Measurements from ENCODE around the gene MYDGF.

MYDGF gene

DNA sequence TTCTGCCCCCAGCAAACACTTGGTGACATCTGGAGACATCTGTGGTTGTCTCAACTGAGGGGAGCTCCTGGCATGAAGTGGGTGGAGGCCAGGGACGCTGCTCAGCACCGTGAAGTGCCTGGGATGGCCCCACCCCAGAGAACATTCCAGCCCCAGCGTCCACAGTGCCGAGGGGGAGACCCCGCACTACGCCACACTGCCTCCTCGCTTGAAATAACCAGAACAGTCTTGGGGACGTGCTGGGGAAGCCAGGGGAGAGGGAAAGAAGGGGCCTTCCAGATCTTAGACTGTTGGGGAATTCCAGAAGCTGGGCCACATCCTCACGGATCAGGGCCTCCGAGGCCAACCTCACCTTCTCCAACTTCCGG is 49.3 kb upstream of the MYDGF start:
- CTCF ChIA-PET, result no interaction called here
- H3K4me1 ChIP-seq (ENCODE audit: control insufficient read depth, insufficient read depth, low read length), result peaks cover 7% of the 10 kb centered on the region; the same call in 1 of the 2 replicates
- H3K27ac ChIP-seq (ENCODE audit: extremely low read depth, low read depth, low read length), result no peak overlapping the region
- no peaks in the 10 kb centered on the region for H3K9me3 ChIP-seq (ENCODE audit: control insufficient read depth, insufficient read depth, low read depth, low read length)
- POLR2A ChIA-PET, result no interaction called here
- H3K4me3 ChIP-seq (ENCODE audit: low read depth, low read length), result no peak overlapping the region
- H3K36me3 ChIP-seq (ENCODE audit: control insufficient read depth in 2 of 2, insufficient read depth in 1 of 2, low read length in 2 of 2), result peaks cover 8 to 65% of the 10 kb centered on the region in 2 experiments; a peak in 2 of 3 replicates
- no peak for TF ChIP-seq ZNF416 (tag by site-specific recombination; IDR thresholded peaks at IDR 0.05)
- TF ChIP-seq SCRT2 (tag by site-specific recombination; IDR thresholded peaks at IDR 0.05), result no peak
- TF ChIP-seq SP7 (tag by site-specific recombination; IDR thresholded peaks at IDR 0.05), result no peak
- no peak for TF ChIP-seq ZNF670 (tag by site-specific recombination; IDR thresholded peaks at IDR 0.05; ENCODE audit: low read depth)
- TF ChIP-seq, protein P1, sequence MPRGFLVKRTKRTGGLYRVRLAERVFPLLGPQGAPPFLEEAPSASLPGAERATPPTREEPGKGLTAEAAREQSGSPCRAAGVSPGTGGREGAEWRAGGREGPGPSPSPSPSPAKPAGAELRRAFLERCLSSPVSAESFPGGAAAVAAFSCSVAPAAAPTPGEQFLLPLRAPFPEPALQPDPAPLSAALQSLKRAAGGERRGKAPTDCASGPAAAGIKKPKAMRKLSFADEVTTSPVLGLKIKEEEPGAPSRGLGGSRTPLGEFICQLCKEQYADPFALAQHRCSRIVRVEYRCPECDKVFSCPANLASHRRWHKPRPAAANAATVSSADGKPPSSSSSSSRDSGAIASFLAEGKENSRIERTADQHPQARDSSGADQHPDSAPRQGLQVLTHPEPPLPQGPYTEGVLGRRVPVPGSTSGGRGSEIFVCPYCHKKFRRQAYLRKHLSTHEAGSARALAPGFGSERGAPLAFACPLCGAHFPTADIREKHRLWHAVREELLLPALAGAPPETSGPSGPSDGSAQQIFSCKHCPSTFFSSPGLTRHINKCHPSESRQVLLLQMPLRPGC (tag by site-specific recombination; IDR thresholded peaks at IDR 0.05), result no peak
- no peak for TF ChIP-seq ZNF660 (tag by site-specific recombination; IDR thresholded peaks at IDR 0.05)
- TF ChIP-seq ZNF707 (tag by site-specific recombination; IDR thresholded peaks at IDR 0.05), result no peak
- TF ChIP-seq ZNF157 (tag by site-specific recombination; IDR thresholded peaks at IDR 0.05), result no peak
- TF ChIP-seq ZNF112 (tag by site-specific recombination; IDR thresholded peaks at IDR 0.05), result no peak
- TF ChIP-seq ZNF223 (tag by site-specific recombination; IDR thresholded peaks at IDR 0.05), result no peak
- TF ChIP-seq, protein P2, sequence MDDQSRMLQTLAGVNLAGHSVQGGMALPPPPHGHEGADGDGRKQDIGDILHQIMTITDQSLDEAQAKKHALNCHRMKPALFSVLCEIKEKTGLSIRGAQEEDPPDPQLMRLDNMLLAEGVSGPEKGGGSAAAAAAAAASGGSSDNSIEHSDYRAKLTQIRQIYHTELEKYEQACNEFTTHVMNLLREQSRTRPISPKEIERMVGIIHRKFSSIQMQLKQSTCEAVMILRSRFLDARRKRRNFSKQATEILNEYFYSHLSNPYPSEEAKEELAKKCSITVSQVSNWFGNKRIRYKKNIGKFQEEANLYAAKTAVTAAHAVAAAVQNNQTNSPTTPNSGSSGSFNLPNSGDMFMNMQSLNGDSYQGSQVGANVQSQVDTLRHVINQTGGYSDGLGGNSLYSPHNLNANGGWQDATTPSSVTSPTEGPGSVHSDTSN (CRISPR knock-in tag; IDR thresholded peaks at IDR 0.05), result no peak
- no peak for TF ChIP-seq ZNF394 (tag by site-specific recombination; IDR thresholded peaks at IDR 0.05; ENCODE audit: borderline replicate concordance)
- TF ChIP-seq, protein P3, sequence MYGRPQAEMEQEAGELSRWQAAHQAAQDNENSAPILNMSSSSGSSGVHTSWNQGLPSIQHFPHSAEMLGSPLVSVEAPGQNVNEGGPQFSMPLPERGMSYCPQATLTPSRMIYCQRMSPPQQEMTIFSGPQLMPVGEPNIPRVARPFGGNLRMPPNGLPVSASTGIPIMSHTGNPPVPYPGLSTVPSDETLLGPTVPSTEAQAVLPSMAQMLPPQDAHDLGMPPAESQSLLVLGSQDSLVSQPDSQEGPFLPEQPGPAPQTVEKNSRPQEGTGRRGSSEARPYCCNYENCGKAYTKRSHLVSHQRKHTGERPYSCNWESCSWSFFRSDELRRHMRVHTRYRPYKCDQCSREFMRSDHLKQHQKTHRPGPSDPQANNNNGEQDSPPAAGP (tag by site-specific recombination; IDR thresholded peaks at IDR 0.05), result no peak
- no peak for TF ChIP-seq HOXD13 (CRISPR knock-in tag; IDR thresholded peaks at IDR 0.05; ENCODE audit: borderline replicate concordance)
- no peak for TF ChIP-seq ZNF24 (tag by site-specific recombination; IDR thresholded peaks at IDR 0.05)
- TF ChIP-seq BCL11B (tag by site-specific recombination; IDR thresholded peaks at IDR 0.05; ENCODE audit: low read depth), result no peak
- no peak for TF ChIP-seq ZNF184 (tag by site-specific recombination; IDR thresholded peaks at IDR 0.05)
- TF ChIP-seq, protein P4, sequence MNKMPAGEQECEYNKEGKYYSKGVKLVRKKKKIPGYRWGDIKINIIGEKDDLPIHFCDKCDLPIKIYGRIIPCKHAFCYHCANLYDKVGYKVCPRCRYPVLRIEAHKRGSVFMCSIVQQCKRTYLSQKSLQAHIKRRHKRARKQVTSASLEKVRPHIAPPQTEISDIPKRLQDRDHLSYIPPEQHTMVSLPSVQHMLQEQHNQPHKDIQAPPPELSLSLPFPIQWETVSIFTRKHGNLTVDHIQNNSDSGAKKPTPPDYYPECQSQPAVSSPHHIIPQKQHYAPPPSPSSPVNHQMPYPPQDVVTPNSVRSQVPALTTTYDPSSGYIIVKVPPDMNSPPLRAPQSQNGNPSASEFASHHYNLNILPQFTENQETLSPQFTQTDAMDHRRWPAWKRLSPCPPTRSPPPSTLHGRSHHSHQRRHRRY (tag by site-specific recombination; IDR thresholded peaks at IDR 0.05), result no peak
- TF ChIP-seq, protein P5, sequence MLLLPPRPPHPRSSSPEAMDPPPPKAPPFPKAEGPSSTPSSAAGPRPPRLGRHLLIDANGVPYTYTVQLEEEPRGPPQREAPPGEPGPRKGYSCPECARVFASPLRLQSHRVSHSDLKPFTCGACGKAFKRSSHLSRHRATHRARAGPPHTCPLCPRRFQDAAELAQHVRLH (tag by site-specific recombination; IDR thresholded peaks at IDR 0.05), result no peak

DNA sequence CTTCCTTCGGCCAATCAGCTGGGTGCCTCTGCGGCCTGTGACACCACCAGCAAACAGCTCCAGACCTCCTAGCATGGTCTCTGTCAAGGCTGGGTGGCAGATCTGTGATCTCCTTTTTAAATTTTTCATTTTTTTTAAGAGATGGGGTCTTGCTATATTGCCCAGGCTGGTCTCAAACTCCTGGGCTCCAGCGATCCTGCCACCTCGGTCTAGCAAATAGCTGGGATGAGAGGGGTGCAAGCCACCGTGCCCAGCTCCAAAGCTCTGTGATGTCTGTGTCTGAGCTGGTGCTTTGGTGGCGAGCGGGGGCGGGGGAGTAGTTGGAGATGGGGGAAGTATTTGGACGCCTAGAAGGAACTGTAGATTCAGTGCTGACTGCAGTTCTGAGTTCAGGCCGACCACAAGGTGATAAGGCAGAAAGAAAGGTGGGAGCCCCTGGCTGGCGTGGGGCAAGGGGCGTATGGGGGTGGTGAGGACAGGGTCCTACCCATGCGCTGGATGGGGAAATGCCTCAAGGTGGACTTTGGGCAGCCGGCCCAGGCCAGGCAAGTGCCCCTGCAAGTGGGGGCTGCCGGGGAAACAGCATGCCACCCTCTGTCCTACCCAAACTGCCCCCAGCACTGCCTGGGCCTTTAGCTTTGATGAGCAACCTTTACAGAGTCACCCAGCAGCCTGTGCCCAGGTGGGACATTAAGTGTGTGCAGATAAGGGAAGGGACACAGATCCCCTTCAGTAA is 48.0 kb upstream of the MYDGF start:
- peaks cover 7% of the 10 kb centered on the region; the same call in 1 of the 2 replicates for H3K4me1 ChIP-seq (ENCODE audit: control insufficient read depth, insufficient read depth, low read length)
- no peaks in the 10 kb centered on the region for H3K9me3 ChIP-seq (ENCODE audit: control insufficient read depth, insufficient read depth, low read depth, low read length)
- H3K27ac ChIP-seq (ENCODE audit: extremely low read depth, low read depth, low read length), result 0 out of 2 replicates have a peak overlapping the region, but pooled peaks have one; percentile 8
- no peak overlapping the region for H3K4me3 ChIP-seq (ENCODE audit: low read depth, low read length)
- CTCF ChIA-PET, result interaction anchor here (0.6 to 1.1 kb wide), 3 partner anchors 73 to 1589 kb away, joined by 3 to 7 read pairs (median 3); partner anchors contain the start of gene FEM1A
- POLR2A ChIA-PET, result no interaction called here
- H3K36me3 ChIP-seq (ENCODE audit: control insufficient read depth in 2 of 2, insufficient read depth in 1 of 2, low read length in 2 of 2), result peaks cover 8 to 79% of the 10 kb centered on the region in 2 experiments; a peak in 2 of 3 replicates
- 0 out of 2 replicates have a peak, but pooled peaks have one; percentile 14 for TF ChIP-seq EGR2 (tag by site-specific recombination; IDR thresholded peaks at IDR 0.05; ENCODE audit: low read depth)
- TF ChIP-seq, protein P6, sequence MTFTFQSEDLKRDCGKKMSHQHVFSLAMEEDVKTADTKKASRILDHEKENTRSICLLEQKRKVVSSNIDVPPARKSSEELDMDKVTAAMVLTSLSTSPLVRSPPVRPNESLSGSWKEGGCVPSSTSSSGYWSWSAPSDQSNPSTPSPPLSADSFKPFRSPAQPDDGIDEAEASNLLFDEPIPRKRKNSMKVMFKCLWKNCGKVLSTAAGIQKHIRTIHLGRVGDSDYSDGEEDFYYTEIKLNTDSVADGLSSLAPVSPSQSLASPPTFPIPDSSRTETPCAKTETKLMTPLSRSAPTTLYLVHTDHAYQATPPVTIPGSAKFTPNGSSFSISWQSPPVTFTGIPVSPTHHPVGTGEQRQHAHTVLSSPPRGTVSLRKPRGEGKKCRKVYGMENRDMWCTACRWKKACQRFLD (tag by site-specific recombination; IDR thresholded peaks at IDR 0.05), result no peak
- no peak for TF ChIP-seq ZNF777 (tag by site-specific recombination; IDR thresholded peaks at IDR 0.05; ENCODE audit: borderline replicate concordance)
- TF ChIP-seq ZFHX2 (tag by site-specific recombination; conservative IDR thresholded peaks at IDR 0.05), result 0 out of 2 replicates have a peak, but pooled peaks have one; percentile 24
- peak; percentile 99 for TF ChIP-seq ZNF121 (tag by site-specific recombination; IDR thresholded peaks at IDR 0.05)
